Neuronal stem cell (in vitro differentiated cells): ENCODE data around the gene MRPL52.

Source experiments
- DNase-seq: peaks from one replicate; pipeline ENCODE4 v3.0.0-alpha.2; 2013; ENCODE audit warnings: low spot score
- H2AFZ ChIP-seq: one replicate; pipeline ENCODE4 v1.6.1; 2013; ENCODE audit warnings: mild to moderate bottlenecking, low read length, inconsistent platforms
- H2AK5ac ChIP-seq: 2 replicates; pipeline ENCODE4 v1.6.1; 2013; ENCODE audit warnings: low read depth, mild to moderate bottlenecking, inconsistent platforms, low read length, moderate library complexity, mixed read lengths
- H2BK120ac ChIP-seq: 2 replicates; pipeline ENCODE4 v1.6.1; 2013; ENCODE audit warnings: low read depth, mild to moderate bottlenecking, inconsistent platforms, low read length, moderate library complexity, mixed read lengths
- H2BK12ac ChIP-seq: one replicate; pipeline ENCODE4 v1.6.1; 2013; ENCODE audit warnings: low read length, inconsistent platforms
- H2BK15ac ChIP-seq: 2 replicates; pipeline ENCODE4 v1.6.1; 2013; ENCODE audit warnings: mild to moderate bottlenecking, low read length, inconsistent platforms, mixed read lengths
- H2BK5ac ChIP-seq: one replicate; pipeline ENCODE4 v1.6.1; 2013; ENCODE audit warnings: inconsistent platforms, mild to moderate bottlenecking, low read length, moderate library complexity
- H3K14ac ChIP-seq: one replicate; pipeline ENCODE4 v1.6.1; 2013; ENCODE audit warnings: low read length, inconsistent platforms
- H3K18ac ChIP-seq: 2 replicates; pipeline ENCODE4 v1.6.1; 2013; ENCODE audit warnings: low read length, inconsistent platforms
- H3K23ac ChIP-seq: 2 replicates; pipeline ENCODE4 v1.6.1; 2013; ENCODE audit warnings: low read depth, mild to moderate bottlenecking, mixed read lengths, low read length, inconsistent platforms; ENCODE audit not compliant: poor library complexity
- H3K27ac ChIP-seq: replicated peaks from 3 replicates; pipeline ENCODE4 v1.5.1; 2013; ENCODE audit warnings: low read length, inconsistent platforms
- H3K27me3 ChIP-seq, 3 experiments: 2 replicates each; pipeline ENCODE4 v1.6.1; 2013; ENCODE audit warnings: low read length in 3 of 3, mild to moderate bottlenecking in 2 of 3, inconsistent platforms in 1 of 3, low read depth in 1 of 3, mixed read lengths in 1 of 3, moderate library complexity in 1 of 3; ENCODE audit not compliant: control insufficient read depth in 3 of 3, insufficient read depth in 3 of 3
- H3K36me3 ChIP-seq, 2 donors: replicated peaks in 1 of 2; 2 replicates each; pipeline ENCODE4 v1.6.1; 2013; ENCODE audit warnings: low read length in 2 of 2; ENCODE audit not compliant: control insufficient read depth in 2 of 2, insufficient read depth in 2 of 2
- H3K4ac ChIP-seq: 2 replicates; pipeline ENCODE4 v1.6.1; 2013; ENCODE audit warnings: inconsistent platforms, mild to moderate bottlenecking, low read length, moderate library complexity
- H3K4me1 ChIP-seq, 2 donors: 1 replicate in 1 of 2; 2 replicates in 1 of 2; pipeline ENCODE4 v1.6.1; 2013; ENCODE audit warnings: low read length in 2 of 2, low read depth in 1 of 2; ENCODE audit not compliant: control insufficient read depth in 2 of 2, insufficient read depth in 1 of 2
- H3K4me2 ChIP-seq: one replicate; pipeline ENCODE4 v1.6.1; 2013; ENCODE audit warnings: mild to moderate bottlenecking, low read length, inconsistent platforms; ENCODE audit not compliant: insufficient read depth, poor library complexity, severe bottlenecking
- H3K4me3 ChIP-seq, 2 donors: 2 replicates each; pipeline ENCODE4 v1.5.1; 2013; ENCODE audit warnings: low read length in 2 of 2, mild to moderate bottlenecking in 2 of 2, inconsistent platforms in 1 of 2, moderate library complexity in 1 of 2
- H3K79me1 ChIP-seq: one replicate; pipeline ENCODE4 v1.6.1; 2013; ENCODE audit warnings: low read depth, mild to moderate bottlenecking, inconsistent platforms, low read length, moderate library complexity
- H3K9ac ChIP-seq: one replicate; pipeline ENCODE4 v1.6.1; 2013; ENCODE audit warnings: mild to moderate bottlenecking, low read depth, low read length, inconsistent platforms; ENCODE audit not compliant: poor library complexity
- H3K9me3 ChIP-seq, 2 donors: replicated peaks in 1 of 2; 2 replicates each; pipeline versions ENCODE3 to v1.6.1; 2013; ENCODE audit warnings: low read length in 2 of 2, mild to moderate bottlenecking in 2 of 2, inconsistent platforms in 1 of 2, low read depth in 1 of 2, mixed read lengths in 1 of 2, moderate library complexity in 1 of 2; ENCODE audit not compliant: control insufficient read depth in 2 of 2, insufficient read depth in 1 of 2
- H4K8ac ChIP-seq: one replicate; pipeline ENCODE4 v1.6.1; 2013; ENCODE audit warnings: low read depth, mild to moderate bottlenecking, inconsistent platforms, low read length, moderate library complexity
- H4K91ac ChIP-seq: one replicate; pipeline ENCODE4 v1.6.1; 2013; ENCODE audit warnings: low read length, low read depth, mild to moderate bottlenecking, inconsistent platforms; ENCODE audit not compliant: poor library complexity
- WGBS, 2 donors: extraction: QIAGEN DNeasy Blood & Tissue Kit; methylation state at CpG; one replicate each; pipeline ENCODE4 v1.1.7; 2013; ENCODE audit warnings: missing lambda C conversion rate in 2 of 2, mixed read lengths in 1 of 2; ENCODE audit not compliant: insufficient read length in 2 of 2, insufficient replicate concordance in 1 of 2; ENCODE audit errors: extremely low coverage in 2 of 2; 5-methylcytosine and 5-hydroxymethylcytosine counted together

The MRPL52 gene

GRCh38 chr14:22821193-22822015 is 8.3 kb upstream of the MRPL52 start:
- WGBS, 2 donors: no CpG with 5 or more reads among the region's 24 CpGs
- Histone ChIP-seq H2BK12ac (no peak overlapping the region), H3K14ac (no peak overlapping the region)

GRCh38 chr14:22822016-22822570 is 7.6 kb upstream of the MRPL52 start:
- Histone ChIP-seq H3K18ac (peak overlapping the region; percentile 98), H2BK5ac (no peak overlapping the region), H2BK120ac (no peak overlapping the region), H2BK12ac (no peak overlapping the region), H3K4me1 (peaks cover 0 to 11% of the 10 kb centered on the region in 2 donors), H2BK15ac (no peak overlapping the region), H3K4me2 (peak overlapping the region; percentile 85), H2AK5ac (peak overlapping the region; percentile 8), H3K36me3 (no peaks in the 10 kb centered on the region), H4K91ac (no peak overlapping the region), H3K9ac (peak overlapping the region; percentile 89), H3K4me3 (peak overlapping the region in 1 of 2 donors; percentile 77), H4K8ac (no peak overlapping the region), H3K27me3 (peaks cover 0 to 6% (median 3%) of the 10 kb centered on the region in 3 experiments), H3K4ac (no peak overlapping the region), H3K9me3 (no peaks in the 10 kb centered on the region), H3K23ac (peak overlapping the region; percentile 68), H3K79me1 (no peaks in the 10 kb centered on the region), H3K27ac (no peak overlapping the region), H2AFZ (peak overlapping the region; percentile 74), H3K14ac (peak overlapping the region; percentile 78)
- no peak for DNase-seq
- WGBS, 2 donors: no CpG with 5 or more reads among the region's 32 CpGs

More at GRCh38 chr14:22821193-22822015, 8.3 kb upstream of the MRPL52 start:
- peak overlapping the region in 1 of 2 donors; percentile 1 for H3K4me3 ChIP-seq
- no peak for DNase-seq
- no peak overlapping the region for H2BK5ac ChIP-seq
- no peak overlapping the region for H3K4ac ChIP-seq
- H4K8ac ChIP-seq: no peak overlapping the region
- H3K9me3 ChIP-seq: no peaks in the 10 kb centered on the region
- H3K4me1 ChIP-seq: peaks cover 0 to 11% of the 10 kb centered on the region in 2 donors
- H2AFZ ChIP-seq: peak overlapping the region; percentile 68
- H2BK15ac ChIP-seq: no peak overlapping the region
- H3K4me2 ChIP-seq: peak overlapping the region; percentile 85
- no peak overlapping the region for H2AK5ac ChIP-seq
- H3K27ac ChIP-seq: no peak overlapping the region
- H3K9ac ChIP-seq: no peak overlapping the region
- H3K36me3 ChIP-seq: no peaks in the 10 kb centered on the region
- H3K27me3 ChIP-seq: peaks cover 0 to 6% (median 3%) of the 10 kb centered on the region in 3 experiments
- no peak overlapping the region for H4K91ac ChIP-seq
- no peak overlapping the region for H2BK120ac ChIP-seq
- H3K23ac ChIP-seq: peak overlapping the region; percentile 68
- H3K18ac ChIP-seq: peak overlapping the region; percentile 29
- H3K79me1 ChIP-seq: no peaks in the 10 kb centered on the region

- peak; percentile 89 for DNase-seq
- H4K8ac ChIP-seq: no peak overlapping the region
- no peak overlapping the region for H2BK12ac ChIP-seq
- H2BK15ac ChIP-seq: no peak overlapping the region
- no peaks in the 10 kb centered on the region for H3K36me3 ChIP-seq
- no peak overlapping the region for H2AK5ac ChIP-seq
- H3K79me1 ChIP-seq: no peaks in the 10 kb centered on the region
- no CpG with 5 or more reads among the region's 34 CpGs for whole genome bisulfite sequencing, 2 donors
- H3K9ac ChIP-seq: peak overlapping the region; percentile 89
- H2BK5ac ChIP-seq: no peak overlapping the region
- peak overlapping the region in 1 of 2 donors; percentile 77 for H3K4me3 ChIP-seq
- H3K27me3 ChIP-seq: peaks cover 0 to 6% (median 3%) of the 10 kb centered on the region in 3 experiments
- no peak overlapping the region for H4K91ac ChIP-seq
- no peak overlapping the region for H2BK120ac ChIP-seq
- H3K9me3 ChIP-seq: no peaks in the 10 kb centered on the region
- H3K18ac ChIP-seq: peak overlapping the region; percentile 98
- H2AFZ ChIP-seq: peak overlapping the region; percentile 74
- H3K4me2 ChIP-seq: peak overlapping the region; percentile 85
- peak overlapping the region; percentile 68 for H3K23ac ChIP-seq
- H3K27ac ChIP-seq: no peak overlapping the region
- peaks cover 0 to 11% of the 10 kb centered on the region in 2 donors for H3K4me1 ChIP-seq
- no peak overlapping the region for H3K4ac ChIP-seq
- peak overlapping the region; percentile 78 for H3K14ac ChIP-seq
Observed at GRCh38 chr14:22822571-22823098, 7.1 kb upstream of the MRPL52 start.
